Activated CD8-positive, alpha-beta memory T cell treated with anti-CD3 and anti-CD28 coated beads, Interleukin-2, amount 50 U/mL, for 24 hours (primary cell): ENCODE results near the gene GMCL2.
"Not testable (repeated sequence)": the region's sequence is repeated elsewhere in the genome, so short reads cannot be mapped to it uniquely, and the experiment has no call there.

ENCODE experiments used
- DNase-seq: peaks from one replicate; pipeline ENCODE4 v3.0.0-alpha.2; 2020; ENCODE audit errors: extremely low read depth

The GMCL2 gene

DNA sequence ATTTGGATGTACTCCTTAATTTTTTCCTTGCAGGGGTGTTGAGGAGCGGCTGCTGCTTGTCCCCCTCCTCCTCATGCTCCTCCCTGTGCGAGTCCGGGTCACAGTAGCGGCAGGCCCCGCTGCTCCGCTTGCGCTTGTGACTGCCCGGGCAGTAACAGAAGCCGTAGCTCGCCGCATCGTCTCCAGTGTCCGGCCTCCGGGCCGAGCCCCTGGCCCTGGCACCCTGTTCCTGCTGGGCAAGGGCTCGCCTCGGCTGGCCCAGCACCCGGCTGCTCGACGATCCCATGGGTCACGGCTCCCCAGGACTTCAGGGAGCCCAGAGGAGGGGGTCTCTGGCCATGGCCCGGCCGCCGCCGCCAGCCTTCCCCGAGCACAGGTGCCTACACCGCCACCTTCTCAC lies at the start of gene GMCL2:
GMCL2 (minus strand) TSS at position 358 of the 400 bp plus-strand sequence; CDS start at position 286, 72 bp downstream.
- no peak for DNase-seq

DNA sequence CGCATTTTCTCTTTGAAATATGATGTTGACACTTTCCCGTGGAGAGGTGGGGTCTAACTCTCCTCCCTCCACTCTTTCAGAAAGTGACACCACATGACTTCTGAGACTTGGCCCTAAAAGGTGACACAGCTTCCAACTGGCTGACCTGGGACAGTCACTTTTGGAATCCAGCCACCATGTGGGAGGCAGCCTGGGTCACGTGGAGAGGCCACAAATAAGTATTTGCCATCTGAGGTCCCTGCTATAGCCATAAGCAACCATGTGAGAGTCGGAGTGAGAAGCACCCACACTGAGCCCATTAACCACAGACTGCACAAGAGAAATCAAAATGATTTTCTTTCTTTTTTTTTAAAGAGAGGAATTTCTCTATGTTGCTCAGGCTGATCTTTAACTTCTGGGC lies 49.5 kb upstream of the GMCL2 start:
- no peak for DNase-seq

- no peak for DNase-seq
Observed at GRCh38 chr5:178236126-178236525, 49.0 kb upstream of the GMCL2 start.

- no peak for DNase-seq
Observed at GRCh38 chr5:178235588-178235974, 48.4 kb upstream of the GMCL2 start.

DNA sequence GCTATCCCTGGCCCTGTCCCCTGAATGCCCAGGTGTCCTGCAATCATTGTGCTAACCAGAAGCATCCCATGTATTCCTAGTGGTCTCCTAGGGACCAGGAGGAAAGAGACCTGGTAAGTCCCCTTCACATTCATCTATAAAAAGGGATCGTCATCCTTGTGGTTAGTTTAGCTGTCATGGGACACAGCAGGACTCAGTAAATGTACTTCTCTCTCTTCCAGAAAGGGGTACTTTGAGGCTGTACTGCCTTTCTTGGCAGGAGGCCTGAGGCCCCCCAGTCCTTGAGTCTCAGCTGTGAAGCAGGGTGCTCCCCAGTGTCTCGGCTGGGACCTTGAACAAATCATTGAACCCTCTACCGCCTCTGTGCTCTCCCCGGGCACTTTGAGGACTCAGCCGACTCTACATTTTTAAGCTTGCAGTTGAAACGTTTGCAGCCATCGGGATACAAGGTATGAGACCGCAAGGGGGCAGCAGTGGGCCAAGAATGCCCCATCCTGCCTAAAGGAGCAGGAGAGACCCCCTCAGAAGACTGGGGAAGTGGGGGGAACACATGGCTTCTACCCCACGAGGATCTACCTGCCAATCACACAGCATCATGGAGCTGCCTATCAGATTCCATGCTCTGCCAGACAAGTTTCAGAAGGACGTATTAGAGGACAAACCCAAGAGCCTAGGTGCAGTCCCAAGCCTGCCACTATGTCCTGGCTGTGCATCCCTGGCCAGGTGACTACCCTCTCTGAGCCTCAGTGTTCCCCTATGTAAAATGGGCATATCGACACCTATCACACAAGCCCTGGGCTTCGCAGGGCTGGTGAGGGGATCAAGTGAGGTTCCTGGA lies 47.8 kb upstream of the GMCL2 start:
- peak; percentile 56 for DNase-seq

DNA sequence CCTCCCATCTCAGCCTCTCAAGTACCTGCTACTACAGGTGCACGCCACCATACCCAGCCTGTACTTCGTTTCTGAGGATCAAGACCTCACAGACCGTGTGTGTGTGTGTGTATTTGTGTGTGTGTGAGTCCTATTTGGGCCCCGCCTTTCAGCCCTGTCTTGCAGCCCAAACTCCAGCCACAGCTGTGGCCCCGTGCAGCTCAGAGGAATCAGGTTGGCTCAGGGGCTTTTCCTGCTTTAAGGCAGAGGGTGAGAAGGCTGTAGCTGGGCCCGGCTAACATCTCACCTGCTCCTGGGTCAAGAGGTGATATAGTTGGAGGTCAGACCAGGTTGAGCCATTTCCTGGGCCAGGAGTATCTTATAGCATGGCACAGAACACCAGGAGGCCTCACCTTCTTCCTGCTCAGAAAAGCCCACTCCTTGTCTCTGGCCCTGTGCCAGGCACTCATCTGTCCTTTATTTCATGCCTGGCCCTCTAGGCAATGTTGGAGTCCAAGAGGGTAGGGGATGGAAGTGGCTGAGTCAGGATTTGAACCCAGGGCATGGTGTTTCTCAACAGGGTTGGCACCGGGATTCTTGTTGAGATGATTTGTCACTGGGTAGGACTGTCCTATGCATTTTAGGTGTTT lies 47.1 kb upstream of the GMCL2 start:
- no peak for DNase-seq

GRCh38 chr5:178232920-178233429 lies 45.8 kb upstream of the GMCL2 start:
- DNase-seq = no peak

- no peak for DNase-seq
Observed at GRCh38 chr5:178232124-178232919, 45.2 kb upstream of the GMCL2 start, which contains the start of gene PHYKPL. PHYKPL (minus strand) TSS chr5:178232802; CDS start chr5:178232550, 252 bp downstream.

DNA sequence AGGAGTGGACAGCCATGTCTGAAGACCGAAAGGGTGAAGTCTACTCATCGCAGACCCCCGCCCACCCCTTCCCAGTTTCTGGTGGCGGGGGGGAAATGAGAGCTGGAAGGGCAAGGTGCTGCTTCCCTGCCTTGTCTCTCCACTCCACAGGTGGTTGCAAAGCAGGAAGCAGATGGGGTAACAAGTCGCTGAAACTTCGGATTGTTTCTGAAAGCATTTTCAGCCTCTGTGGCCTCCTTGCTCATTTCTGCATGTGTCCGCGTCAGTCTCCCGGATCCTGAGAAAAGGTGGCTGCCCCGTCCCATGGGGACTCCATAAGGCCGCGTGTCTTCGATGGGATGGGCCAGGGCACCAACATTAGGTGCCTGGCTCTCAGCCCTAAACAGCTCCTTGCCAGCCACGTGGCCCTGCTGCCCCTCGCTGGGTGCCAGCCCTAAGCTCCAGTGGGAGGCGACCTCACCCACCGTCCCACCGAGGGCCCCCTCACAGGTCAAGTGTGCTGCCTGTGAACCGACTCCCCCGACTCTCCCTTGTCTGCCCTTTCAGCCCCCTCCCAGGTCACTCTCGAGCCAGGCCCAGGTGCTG lies 44.5 kb upstream of the GMCL2 start:
- no peak for DNase-seq

DNA sequence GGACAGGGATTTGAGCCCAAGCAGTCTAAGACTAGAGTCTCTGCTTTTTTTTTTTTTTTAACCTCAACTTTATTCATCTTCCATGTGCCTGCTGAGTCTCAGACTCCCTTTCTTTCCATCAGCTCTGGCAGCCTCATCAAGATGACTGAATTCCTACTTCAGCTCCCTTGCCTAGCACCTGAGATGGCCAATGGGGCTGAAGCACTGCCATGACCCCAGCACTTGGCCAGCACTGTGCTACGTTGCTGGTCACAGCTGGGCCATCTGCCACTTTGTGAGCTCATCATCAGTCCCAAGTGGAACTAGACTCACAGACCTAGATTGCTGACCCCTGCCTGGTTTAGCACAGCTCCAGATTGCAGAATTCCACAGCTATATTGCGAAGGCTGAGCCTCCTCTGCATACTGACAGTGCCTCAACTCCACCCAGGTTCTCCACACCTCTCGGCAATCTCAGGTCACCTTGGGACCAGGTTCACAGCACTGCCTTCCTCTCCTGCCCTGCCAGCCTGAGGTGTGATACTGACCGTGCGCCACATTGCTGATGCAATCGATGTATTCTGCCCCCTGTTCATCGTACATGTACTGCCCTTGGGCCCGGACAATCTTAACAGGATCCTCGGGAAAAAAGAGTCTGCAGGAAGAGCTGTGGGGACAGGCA lies 43.8 kb upstream of the GMCL2 start:
- no peak for DNase-seq

DNA sequence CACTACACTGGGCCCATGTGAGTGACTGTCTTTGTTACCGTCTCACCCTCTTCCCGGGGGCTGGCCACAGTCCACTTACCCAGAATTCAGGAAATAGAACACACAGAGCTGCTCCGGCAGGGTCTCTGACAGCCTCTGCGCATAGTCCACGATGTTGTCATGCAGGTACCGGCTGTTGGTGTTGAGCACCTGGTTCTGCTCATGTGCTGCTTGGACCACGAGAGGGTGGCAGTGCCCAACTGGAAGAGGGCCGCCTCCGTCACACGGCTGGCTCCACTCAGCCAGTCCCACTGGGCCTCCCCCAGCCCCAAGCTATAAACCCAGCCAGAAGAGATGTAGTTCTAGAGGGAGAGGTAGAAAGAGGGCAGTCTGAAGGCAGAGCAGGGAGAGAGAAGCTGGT lies 42.7 kb upstream of the GMCL2 start:
- no peak for DNase-seq

GRCh38 chr5:178229111-178229510 lies 41.9 kb upstream of the GMCL2 start:
- DNase-seq = not testable (repeated sequence)

DNA sequence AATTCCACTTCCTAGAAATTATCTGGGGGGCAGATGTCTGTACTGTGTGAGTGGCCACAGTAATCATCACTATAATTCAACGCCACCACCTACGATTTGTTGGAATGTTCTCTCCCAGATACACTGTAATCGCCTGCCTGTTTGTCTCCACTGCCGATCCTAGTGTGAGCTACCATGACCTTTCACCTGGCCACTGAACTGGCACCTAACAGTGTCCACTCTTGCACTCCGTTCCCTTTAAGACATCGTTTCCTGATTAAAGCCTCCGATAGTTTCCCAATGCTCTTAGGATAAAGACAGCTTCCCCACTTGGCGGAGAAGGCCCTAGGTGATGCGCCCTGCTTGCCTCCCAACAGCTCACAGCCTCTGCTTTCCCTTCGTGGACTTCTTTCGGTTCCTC lies 41.4 kb upstream of the GMCL2 start:
- no peak for DNase-seq

DNA sequence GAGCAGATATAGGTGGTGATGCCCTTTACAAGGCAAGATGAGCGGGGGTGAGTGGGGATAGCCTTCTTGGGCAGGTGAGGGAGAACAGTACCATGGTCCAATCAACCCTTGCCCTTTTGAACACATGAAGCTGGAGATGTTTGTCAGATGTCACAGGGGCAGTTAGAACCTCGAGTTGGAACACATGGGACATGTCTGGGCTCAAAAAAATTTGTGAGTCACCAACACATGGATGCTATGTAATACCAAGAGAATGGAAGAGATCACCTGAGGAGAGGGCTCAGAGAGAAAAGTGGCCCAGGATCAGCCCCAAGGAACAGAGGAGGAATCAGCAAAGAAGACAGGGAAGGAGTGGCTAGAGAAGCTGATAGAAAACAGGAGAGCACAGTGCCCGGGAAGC lies 40.8 kb upstream of the GMCL2 start:
- no peak for DNase-seq

GRCh38 chr5:178227138-178227659 lies 40.0 kb upstream of the GMCL2 start:
- DNase-seq = no peak

- DNase-seq = no peak
Observed at GRCh38 chr5:178225174-178225573, 38.0 kb upstream of the GMCL2 start.

GRCh38 chr5:178224403-178224802 lies 37.2 kb upstream of the GMCL2 start:
- DNase-seq = no peak

- DNase-seq = no peak
Observed at GRCh38 chr5:178223828-178224335, 36.7 kb upstream of the GMCL2 start.

- DNase-seq = no peak
Observed at GRCh38 chr5:178223196-178223773, 36.1 kb upstream of the GMCL2 start.

DNA sequence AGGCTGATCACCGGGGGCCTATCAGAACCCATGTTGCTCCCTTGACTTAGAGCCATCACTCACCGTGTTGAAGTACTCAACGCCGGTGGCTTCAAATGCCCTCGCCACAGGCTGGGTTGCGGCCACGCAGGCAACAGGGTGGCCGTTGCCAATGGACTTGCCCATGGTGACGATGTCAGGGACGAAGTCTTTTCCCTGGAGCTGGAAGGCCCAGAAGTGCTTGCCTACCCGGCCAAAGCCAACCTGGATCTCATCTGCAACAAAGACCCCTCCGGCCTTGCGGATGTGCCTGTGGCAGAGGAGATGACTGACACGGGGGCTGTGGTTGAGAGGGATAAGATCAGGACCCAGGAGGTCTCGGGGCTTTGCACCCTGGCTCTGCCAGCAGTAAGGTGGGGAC lies 35.1 kb upstream of the GMCL2 start:
- DNase-seq = no peak
